Prostate gland (tissue), 2 donors: ENCODE measurements around the gene GRID1. TPM values are rescaled to one million over a fixed set of nuclear protein-coding genes. Genes with fewer than 3 reads are reported as not detected.

Experiments
- DNase-seq: peaks from one replicate; pipeline ENCODE4 v3.0.0-alpha.2; 2019; ENCODE audit warnings: low spot score
- H3K27ac ChIP-seq, 2 donors: fragments of 200-600 bp; sonication (generic); 2 replicates each; pipeline ENCODE4 v1.5.1; 2017 to 2019
- H3K27me3 ChIP-seq: fragments of 200-600 bp; sonication (generic); replicated peaks from 2 replicates; pipeline ENCODE4 v1.5.1; 2019; ENCODE audit not compliant: insufficient read depth
- H3K36me3 ChIP-seq, 2 donors: fragments of 200-600 bp; sonication (generic); 1 replicate in 1 of 2; 2 replicates in 1 of 2; pipeline versions ENCODE4 v1.5.1 to v1.8.1; 2017 to 2019
- H3K4me1 ChIP-seq: fragments of 200-600 bp; sonication (generic); replicated peaks from 2 replicates; pipeline ENCODE4 v1.5.1; 2019
- H3K4me3 ChIP-seq, 2 donors: fragments of 200-600 bp; sonication (generic); 2 replicates each; pipeline ENCODE4 v1.5.1; 2017 to 2019
- H3K9me3 ChIP-seq: fragments of 200-600 bp; sonication (generic); 2 replicates; pipeline ENCODE4 v1.5.1; 2017
- POLR2A ChIP-seq: fragments of 450-650 bp; IDR thresholded peaks from one replicate; pipeline ENCODE4 v1.6.1; 2016; ENCODE audit warnings: antibody characterized with exemption, mild to moderate bottlenecking
- POLR2AphosphoS5 ChIP-seq: sonication (generic); formaldehyde crosslinking; IDR thresholded peaks from one replicate; pipeline ENCODE4 v1.6.1; 2017; ENCODE audit warnings: antibody characterized with exemption
- WGBS: methylation state at CpG from one replicate; pipeline ENCODE4 v1.1.5; 2018; 5-methylcytosine and 5-hydroxymethylcytosine counted together
- intact Hi-C: fragments of 100-400 bp; cut with DNase I; formaldehyde crosslinking; loops from one replicate; pipeline ENCODE4 v1.14.2; 2022
- total RNA-seq, 2 donors: library from RNA; depleted of rRNA; stranded (reverse); fragments of >200 nt; gene quantifications; one replicate each; pipeline ENCODE4 v1.1.0, GENCODE V29; 2016
- TF ChIP-seq, protein P1 (sequence below), 4 experiments: fragments of 200-600 bp in 2 of 4; fragments of 450-650 bp in 2 of 4; sonication (generic) in 2 of 4; IDR thresholded peaks; 1 replicate in 3 of 4; 2 replicates in 1 of 4; pipeline ENCODE4 v1.5.1; 2016 to 2019; ENCODE audit warnings: antibody characterized with exemption in 4 of 4, mild to moderate bottlenecking in 2 of 4, moderate library complexity in 2 of 4

Gene GRID1
- total RNA-seq, 2 donors from 2014 or later: 1.0 to 10.0 TPM

DNA sequence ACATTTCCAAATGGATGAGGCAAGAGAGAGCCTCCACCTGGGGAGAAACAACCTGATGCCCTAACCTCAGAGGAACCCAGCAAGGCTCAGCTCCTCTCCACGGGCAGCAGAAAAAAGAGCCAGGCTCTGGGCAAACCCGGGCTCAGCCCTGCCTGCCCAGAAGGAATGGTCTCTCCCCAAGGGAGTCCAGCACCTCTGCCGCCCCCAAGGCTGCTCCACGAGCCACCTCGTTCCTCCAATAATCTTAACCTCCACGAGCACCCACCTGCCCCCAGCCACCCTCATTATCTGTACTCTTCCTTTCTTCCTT is 154.2 kb downstream of the GRID1 start:
- H3K9me3 ChIP-seq: no peaks in the 10 kb centered on the region
- intact Hi-C loops: no loop called here
- no peak for DNase-seq
- H3K4me1 ChIP-seq: no peaks in the 10 kb centered on the region
- H3K27me3 ChIP-seq: no peaks in the 10 kb centered on the region
- H3K36me3 ChIP-seq: no peaks in the 10 kb centered on the region
- TF ChIP-seq, protein P1, sequence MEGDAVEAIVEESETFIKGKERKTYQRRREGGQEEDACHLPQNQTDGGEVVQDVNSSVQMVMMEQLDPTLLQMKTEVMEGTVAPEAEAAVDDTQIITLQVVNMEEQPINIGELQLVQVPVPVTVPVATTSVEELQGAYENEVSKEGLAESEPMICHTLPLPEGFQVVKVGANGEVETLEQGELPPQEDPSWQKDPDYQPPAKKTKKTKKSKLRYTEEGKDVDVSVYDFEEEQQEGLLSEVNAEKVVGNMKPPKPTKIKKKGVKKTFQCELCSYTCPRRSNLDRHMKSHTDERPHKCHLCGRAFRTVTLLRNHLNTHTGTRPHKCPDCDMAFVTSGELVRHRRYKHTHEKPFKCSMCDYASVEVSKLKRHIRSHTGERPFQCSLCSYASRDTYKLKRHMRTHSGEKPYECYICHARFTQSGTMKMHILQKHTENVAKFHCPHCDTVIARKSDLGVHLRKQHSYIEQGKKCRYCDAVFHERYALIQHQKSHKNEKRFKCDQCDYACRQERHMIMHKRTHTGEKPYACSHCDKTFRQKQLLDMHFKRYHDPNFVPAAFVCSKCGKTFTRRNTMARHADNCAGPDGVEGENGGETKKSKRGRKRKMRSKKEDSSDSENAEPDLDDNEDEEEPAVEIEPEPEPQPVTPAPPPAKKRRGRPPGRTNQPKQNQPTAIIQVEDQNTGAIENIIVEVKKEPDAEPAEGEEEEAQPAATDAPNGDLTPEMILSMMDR (IDR thresholded peaks at IDR 0.05): no peak
- TF ChIP-seq POLR2AphosphoS5 (no peak), POLR2A (no peak)
- no peak overlapping the region for H3K27ac ChIP-seq
- no peak overlapping the region for H3K4me3 ChIP-seq
- 69% methylated on average over 6 of the region's 6 CpGs for WGBS

DNA sequence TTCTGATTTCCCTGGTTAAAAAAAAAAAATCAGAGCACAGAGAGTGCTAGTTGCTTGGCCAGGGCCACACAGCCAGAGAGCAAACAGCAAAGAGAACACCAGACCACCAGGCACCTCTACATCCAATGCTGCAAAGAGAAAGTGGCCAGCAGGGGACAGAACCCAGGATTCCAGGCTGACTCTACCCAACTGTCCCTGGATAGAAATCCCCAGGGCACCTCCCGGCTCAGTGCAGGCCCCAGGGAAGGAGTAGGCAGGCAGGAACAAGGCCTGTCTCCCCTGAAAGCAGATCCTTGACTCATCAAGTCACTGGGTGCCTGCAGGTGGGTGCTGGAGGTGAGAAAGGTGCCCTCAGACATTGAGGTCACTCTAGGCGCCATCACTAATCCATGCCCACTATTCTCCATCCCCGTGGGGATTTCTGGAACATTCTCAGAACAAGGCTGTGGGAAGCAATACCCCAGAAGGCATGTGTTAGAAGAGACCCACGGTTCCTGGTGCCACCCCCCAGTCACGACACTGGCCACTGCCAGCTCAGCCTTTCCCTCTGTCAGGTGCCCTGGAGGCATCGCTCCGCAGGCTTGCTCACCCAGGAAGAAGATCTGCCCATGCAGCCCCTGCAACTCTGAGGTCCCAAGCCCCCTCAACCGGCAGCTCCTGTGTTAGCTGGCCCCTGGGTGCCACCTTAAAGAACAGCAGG is 154.8 kb downstream of the GRID1 start:
- DNase-seq: no peak
- no peak overlapping the region for H3K27ac ChIP-seq
- no peaks in the 10 kb centered on the region for H3K4me1 ChIP-seq
- no peak overlapping the region for H3K4me3 ChIP-seq
- H3K9me3 ChIP-seq: no peaks in the 10 kb centered on the region
- intact Hi-C loops: no loop called here
- no peak for TF ChIP-seq POLR2AphosphoS5
- no peak for TF ChIP-seq POLR2A
- TF ChIP-seq, protein P1 (IDR thresholded peaks at IDR 0.05): no peak
- H3K27me3 ChIP-seq: no peaks in the 10 kb centered on the region
- no peaks in the 10 kb centered on the region for H3K36me3 ChIP-seq
- WGBS: 75% methylated on average over 8 of the region's 8 CpGs

DNA sequence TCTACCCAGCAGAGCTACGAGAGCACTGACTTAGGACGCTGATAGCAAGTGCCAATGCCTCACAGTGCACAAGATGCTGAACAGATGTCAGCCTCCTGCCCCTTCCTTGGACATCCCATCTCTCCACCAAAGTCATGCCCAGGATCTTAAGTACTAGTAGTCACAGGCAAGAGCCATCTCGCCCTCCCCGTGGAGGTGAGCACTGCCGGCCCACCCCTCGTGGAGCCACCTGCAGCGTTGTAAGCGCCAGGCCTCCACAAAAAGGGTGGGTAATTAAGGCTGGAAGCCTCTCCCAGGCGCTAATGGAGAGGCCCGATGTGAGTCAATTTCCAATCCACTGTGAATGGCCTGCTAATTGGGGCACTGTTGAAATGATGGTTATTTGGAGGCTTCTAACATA is 156.2 kb downstream of the GRID1 start:
- intact Hi-C loops: no loop called here
- Histone ChIP-seq H3K27me3 (no peaks in the 10 kb centered on the region), H3K4me1 (no peaks in the 10 kb centered on the region), H3K36me3 (no peaks in the 10 kb centered on the region), H3K9me3 (no peaks in the 10 kb centered on the region), H3K27ac (no peak overlapping the region), H3K4me3 (no peak overlapping the region)
- 59% methylated on average over 10 of the region's 10 CpGs for WGBS
- no peak for TF ChIP-seq POLR2A
- TF ChIP-seq, protein P1 (IDR thresholded peaks at IDR 0.05): no peak
- TF ChIP-seq POLR2AphosphoS5: no peak
- DNase-seq: no peak

DNA sequence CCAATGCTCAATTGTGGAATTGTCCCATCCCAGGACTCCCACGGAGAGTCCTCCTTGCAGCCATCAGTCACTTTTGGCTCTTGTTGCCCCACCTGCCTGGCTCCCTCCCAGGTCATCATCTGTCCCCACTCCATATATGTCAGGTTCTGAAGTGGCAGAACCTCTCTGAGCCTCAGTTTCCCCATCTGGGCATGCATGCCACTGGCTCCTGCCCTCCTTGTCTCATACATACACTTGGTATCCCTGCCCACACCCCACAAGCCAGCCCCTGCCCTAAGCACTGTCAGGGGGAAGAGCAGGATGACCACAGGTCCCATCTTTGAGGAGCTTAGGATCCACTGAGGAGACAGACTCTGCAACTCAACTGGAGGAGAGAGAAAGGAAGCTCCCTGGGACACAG is 156.9 kb downstream of the GRID1 start:
- TF ChIP-seq POLR2AphosphoS5 (no peak), POLR2A (no peak)
- TF ChIP-seq, protein P1 (IDR thresholded peaks at IDR 0.05): no peak
- intact Hi-C loops: no loop called here
- no peaks in the 10 kb centered on the region for H3K27me3 ChIP-seq
- no peaks in the 10 kb centered on the region for H3K9me3 ChIP-seq
- WGBS: 91% methylated on average over 1 of the region's 1 CpG
- no peak overlapping the region for H3K27ac ChIP-seq
- no peak overlapping the region for H3K4me3 ChIP-seq
- H3K4me1 ChIP-seq: no peaks in the 10 kb centered on the region
- H3K36me3 ChIP-seq: no peaks in the 10 kb centered on the region
- DNase-seq: no peak

DNA sequence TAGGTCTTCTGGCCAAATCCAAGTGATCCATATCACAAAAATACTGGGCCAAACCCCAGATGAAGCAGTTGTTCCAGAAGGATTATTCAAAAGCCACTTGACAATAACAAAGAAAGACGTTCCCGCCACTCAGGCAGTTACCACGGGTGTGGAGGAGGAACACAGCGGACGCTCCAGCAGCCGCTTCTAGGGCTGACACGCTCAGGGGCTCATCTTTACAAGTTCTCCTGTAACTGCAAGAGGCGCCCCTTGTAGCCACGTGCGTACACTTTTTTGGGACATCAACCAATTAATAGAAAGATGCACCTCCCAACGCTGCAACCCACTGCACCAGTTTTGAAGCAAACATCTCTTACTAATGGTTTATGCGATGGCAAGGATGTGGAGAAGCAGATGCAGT is 159.4 kb downstream of the GRID1 start:
- intact Hi-C loops: no loop called here
- TF ChIP-seq POLR2AphosphoS5 (no peak), POLR2A (no peak)
- TF ChIP-seq, protein P1 (IDR thresholded peaks at IDR 0.05): no peak
- no peaks in the 10 kb centered on the region for H3K9me3 ChIP-seq
- no peak for DNase-seq
- WGBS: 81% methylated on average over 12 of the region's 12 CpGs
- no peak overlapping the region for H3K27ac ChIP-seq
- no peaks in the 10 kb centered on the region for H3K4me1 ChIP-seq
- no peaks in the 10 kb centered on the region for H3K36me3 ChIP-seq
- no peak overlapping the region for H3K4me3 ChIP-seq
- no peaks in the 10 kb centered on the region for H3K27me3 ChIP-seq
